H9 (cell line): ENCODE data around the gene SLC22A2. TPM values are rescaled to one million over a fixed set of nuclear protein-coding genes. Genes with fewer than 3 reads are reported as not detected.

Experiments used
- DNase-seq: peaks from one replicate; pipeline ENCODE4 v3.0.0-alpha.2; 2017
- H2AFZ ChIP-seq: one replicate; pipeline ENCODE4 v1.6.1; 2013; ENCODE audit warnings: mild to moderate bottlenecking, low read length, control low read depth, moderate library complexity
- H2AK5ac ChIP-seq: 2 replicates; pipeline ENCODE4 v1.6.1; 2013; ENCODE audit warnings: low read length, control low read depth, mixed read lengths; ENCODE audit not compliant: insufficient read length
- H2BK120ac ChIP-seq: one replicate; pipeline ENCODE4 v1.6.1; 2013; ENCODE audit warnings: low read depth, mild to moderate bottlenecking, low read length, control low read depth, inconsistent platforms; ENCODE audit not compliant: poor library complexity, severe bottlenecking
- H2BK12ac ChIP-seq: 2 replicates; pipeline ENCODE4 v1.6.1; 2013; ENCODE audit warnings: low read length, control low read depth, mixed read lengths, low read depth; ENCODE audit not compliant: insufficient read length
- H2BK15ac ChIP-seq: 2 replicates; pipeline ENCODE4 v1.6.1; 2013; ENCODE audit warnings: low read depth, low read length, control low read depth
- H2BK20ac ChIP-seq: one replicate; pipeline ENCODE4 v1.6.1; 2013; ENCODE audit warnings: low read depth, mild to moderate bottlenecking, low read length, control low read depth, inconsistent platforms; ENCODE audit not compliant: poor library complexity, severe bottlenecking
- H2BK5ac ChIP-seq: 2 replicates; pipeline ENCODE4 v1.6.1; 2013; ENCODE audit warnings: low read length, control low read depth, mixed read lengths; ENCODE audit not compliant: insufficient read length
- H3K14ac ChIP-seq: 2 replicates; pipeline ENCODE4 v1.6.1; 2013; ENCODE audit warnings: low read length, control low read depth; ENCODE audit not compliant: insufficient read depth
- H3K18ac ChIP-seq: 2 replicates; pipeline ENCODE4 v1.6.1; 2013; ENCODE audit warnings: low read depth, mild to moderate bottlenecking, mixed read lengths, low read length, control low read depth; ENCODE audit not compliant: insufficient read length
- H3K23ac ChIP-seq: 2 replicates; pipeline ENCODE4 v1.6.1; 2013; ENCODE audit warnings: low read length, control low read depth, mixed read lengths, low read depth; ENCODE audit not compliant: insufficient read length
- H3K23me2 ChIP-seq: 2 replicates; pipeline ENCODE4 v1.6.1; 2013; ENCODE audit warnings: low read depth, mild to moderate bottlenecking, mixed read lengths, low read length, control low read depth; ENCODE audit not compliant: insufficient read length, poor library complexity, severe bottlenecking
- H3K27ac ChIP-seq: 2 replicates; pipeline ENCODE4 v1.5.1; 2013; ENCODE audit warnings: low read length, control low read depth, mixed read lengths, low read depth; ENCODE audit not compliant: insufficient read length
- H3K27me3 ChIP-seq: 2 replicates; pipeline ENCODE4 v1.6.1; 2013; ENCODE audit warnings: low read length, control low read depth, inconsistent platforms; ENCODE audit not compliant: insufficient read depth
- H3K4ac ChIP-seq: 2 replicates; pipeline ENCODE4 v1.6.1; 2013; ENCODE audit warnings: low read depth, mild to moderate bottlenecking, control low read depth, inconsistent platforms, low read length, moderate library complexity
- H3K4me1 ChIP-seq: 2 replicates; pipeline ENCODE4 v1.6.1; 2013; ENCODE audit warnings: low read length, control low read depth, inconsistent platforms; ENCODE audit not compliant: insufficient read depth
- H3K4me2 ChIP-seq: 2 replicates; pipeline ENCODE4 v1.6.1; 2013; ENCODE audit warnings: low read length, control low read depth, mixed read lengths; ENCODE audit not compliant: insufficient read length, insufficient read depth
- H3K56ac ChIP-seq: 2 replicates; pipeline ENCODE4 v1.6.1; 2013; ENCODE audit warnings: low read depth, mild to moderate bottlenecking, mixed read lengths, low read length, control low read depth; ENCODE audit not compliant: insufficient read length
- H3K79me1 ChIP-seq: 2 replicates; pipeline ENCODE4 v1.6.1; 2013; ENCODE audit warnings: low read depth, mild to moderate bottlenecking, moderate library complexity, low read length, control low read depth, inconsistent platforms; ENCODE audit not compliant: insufficient read depth, poor library complexity, severe bottlenecking
- H3K79me2 ChIP-seq: 2 replicates; pipeline ENCODE4 v1.6.1; 2013; ENCODE audit warnings: low read length, control low read depth, inconsistent platforms; ENCODE audit not compliant: insufficient read depth
- H3K9ac ChIP-seq: 2 replicates; pipeline ENCODE4 v1.6.1; 2013; ENCODE audit warnings: low read length, control low read depth, mixed read lengths; ENCODE audit not compliant: insufficient read length; ENCODE audit errors: extremely low read depth
- H3K9me3 ChIP-seq: one replicate; pipeline ENCODE4 v1.6.1; 2013; ENCODE audit warnings: low read depth, low read length, inconsistent platforms; ENCODE audit not compliant: control insufficient read depth
- H3T11ph ChIP-seq: one replicate; pipeline ENCODE4 v1.6.1; 2013; ENCODE audit warnings: mild to moderate bottlenecking, low read length, control low read depth, inconsistent platforms
- H4K20me1 ChIP-seq: one replicate; pipeline ENCODE4 v1.6.1; 2013; ENCODE audit not compliant: control insufficient read depth, insufficient read length, insufficient read depth
- H4K5ac ChIP-seq: 2 replicates; pipeline ENCODE4 v1.6.1; 2013; ENCODE audit warnings: low read depth, mild to moderate bottlenecking, mixed read lengths, low read length, control low read depth; ENCODE audit not compliant: insufficient read length
- H4K8ac ChIP-seq: replicated peaks from 2 replicates; pipeline ENCODE4 v1.6.1; 2013; ENCODE audit warnings: low read length, control low read depth, mixed read lengths, low read depth; ENCODE audit not compliant: insufficient read length
- H4K91ac ChIP-seq: 2 replicates; pipeline ENCODE4 v1.6.1; 2013; ENCODE audit warnings: low read depth, mild to moderate bottlenecking, moderate library complexity, mixed read lengths, low read length, control low read depth; ENCODE audit not compliant: insufficient read length
- H3K27ac Mint-ChIP-seq, 3 experiments: 2 replicates in 2 of 3; 3 replicates in 1 of 3; pipeline ENCODE4 v1.8.0; 2020 to 2021; ENCODE audit warnings: mixed read lengths in 3 of 3, mild to moderate bottlenecking in 1 of 3, moderate library complexity in 1 of 3
- H3K27me3 Mint-ChIP-seq: 2 replicates; pipeline ENCODE4 v1.8.0; 2021; ENCODE audit warnings: low read depth, mild to moderate bottlenecking, moderate library complexity, mixed read lengths
- H3K36me3 Mint-ChIP-seq, 3 experiments: 2 replicates in 2 of 3; 3 replicates in 1 of 3; pipeline ENCODE4 v1.8.0; 2020 to 2021; ENCODE audit warnings: low read depth in 3 of 3, mixed read lengths in 3 of 3; ENCODE audit not compliant: insufficient read depth in 1 of 3
- H3K4me1 Mint-ChIP-seq, 2 experiments: 2 replicates each; pipeline ENCODE4 v1.8.0; 2020; ENCODE audit warnings: mixed read lengths in 2 of 2
- H3K4me3 Mint-ChIP-seq, 2 experiments: 2 replicates in 1 of 2; 3 replicates in 1 of 2; pipeline ENCODE4 v1.8.0; 2020 to 2021; ENCODE audit warnings: mild to moderate bottlenecking in 2 of 2, mixed read lengths in 2 of 2, moderate library complexity in 1 of 2
- H3K9me3 Mint-ChIP-seq, 2 experiments: 2 replicates in 1 of 2; 3 replicates in 1 of 2; pipeline ENCODE4 v1.8.0; 2020; ENCODE audit warnings: mild to moderate bottlenecking in 2 of 2, mixed read lengths in 2 of 2, moderate library complexity in 1 of 2
- CTCF ChIP-seq: fragments of 200-600 bp; sonication (generic); conservative IDR thresholded peaks from 3 replicates; pipeline ENCODE4 v1.8.0; 2021; ENCODE audit warnings: antibody characterized with exemption, mild to moderate bottlenecking
- WGBS: extraction: QIAGEN DNeasy Blood & Tissue Kit; methylation state at CpG from one replicate; pipeline ENCODE4 v1.1.7; 2013; ENCODE audit warnings: missing lambda C conversion rate, low lambda C conversion rate, mixed read lengths; ENCODE audit not compliant: insufficient read length; ENCODE audit errors: extremely low coverage; 5-methylcytosine and 5-hydroxymethylcytosine counted together
- total RNA-seq: library from RNA; stranded (reverse); gene quantifications from 2 replicates; pipeline ENCODE4 v1.2.1, GENCODE V29; 2021

Gene SLC22A2
- total RNA-seq, 1 experiment from 2014 or later = 1.0 TPM

DNA sequence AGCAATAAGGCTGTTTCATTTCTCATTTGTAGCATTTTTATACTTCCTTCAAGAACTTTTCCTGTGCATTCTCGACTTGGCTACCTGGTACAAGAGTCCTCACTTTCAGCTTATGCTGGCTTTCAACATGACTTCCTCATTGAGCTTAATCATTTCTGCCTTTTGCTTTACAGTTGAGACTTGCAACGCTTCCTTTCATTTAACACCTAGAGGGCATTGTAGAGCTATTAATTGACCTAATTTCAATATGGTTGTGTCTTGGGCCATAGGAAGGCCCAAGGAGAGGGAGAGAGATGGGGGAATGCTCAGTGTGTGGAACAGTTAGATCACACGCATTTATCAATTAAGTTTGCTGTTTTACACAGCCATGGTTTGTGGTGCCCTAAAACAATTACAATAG lies 37.2 kb downstream of the SLC22A2 start:
- TF ChIP-seq CTCF = peak; percentile 61
- Histone ChIP-seq H3K56ac (no peak overlapping the region), H3K79me2 (no peaks in the 10 kb centered on the region), H2BK15ac (no peak overlapping the region), H4K91ac (no peak overlapping the region), H3K23ac (no peak overlapping the region), H4K5ac (no peak overlapping the region), H4K20me1 (no peaks in the 10 kb centered on the region), H2AFZ (no peak overlapping the region), H2BK5ac (no peak overlapping the region), H4K8ac (no peak overlapping the region), H3K14ac (no peak overlapping the region), H3K4me2 (no peak overlapping the region), H2BK12ac (no peak overlapping the region), H3K9me3 (no peaks in the 10 kb centered on the region), H3K23me2 (no peaks in the 10 kb centered on the region), H3K9ac (no peak overlapping the region), H3K79me1 (no peaks in the 10 kb centered on the region), H3K27me3 (no peaks in the 10 kb centered on the region), H3K4me1 (peaks cover 7% of the 10 kb centered on the region; the same call in 1 of the 2 replicates), H2BK120ac (no peak overlapping the region), H3K4ac (no peak overlapping the region), H3K18ac (no peak overlapping the region), H3K27ac (no peak overlapping the region), H3T11ph (no peak overlapping the region), H2BK20ac (no peak overlapping the region), H2AK5ac (no peak overlapping the region)
- no peaks in the 10 kb centered on the region for H3K27me3 Mint-ChIP-seq
- H3K4me3 Mint-ChIP-seq = no peak overlapping the region
- H3K27ac Mint-ChIP-seq = no peak overlapping the region
- H3K9me3 Mint-ChIP-seq = peaks cover 11 to 13% of the 10 kb centered on the region in 2 experiments
- no peak for DNase-seq
- peaks cover 0 to 2% (median 0%) of the 10 kb centered on the region in 3 experiments; a peak in 1 of 7 replicates for H3K36me3 Mint-ChIP-seq
- H3K4me1 Mint-ChIP-seq = peaks cover 44 to 48% of the 10 kb centered on the region in 2 experiments
- WGBS = no CpG with 5 or more reads among the region's 3 CpGs
